PC-9 (cell line): ENCODE data around the gene PHF21A. TPM values are rescaled to one million over a fixed set of nuclear protein-coding genes. Genes with fewer than 3 reads are reported as not detected.

ENCODE experiments used
- BruUV-seq: library from RNA; stranded (reverse); fragments of 400-500 nt; replicated peaks from 2 replicates; lab custom pipeline; 2021; lab: Mats Ljungman, UMichigan
- CTCF ChIA-PET: fragments of 300-600 bp; sonication (Branson Sonifier 250); formaldehyde crosslinking; loops from one replicate; lab custom pipeline; 2022; ENCODE audit warnings: antibody characterized with exemption; lab: Charles Lee
- POLR2A ChIA-PET: fragments of 300-600 bp; sonication (Branson Sonifier 250); formaldehyde crosslinking; loops from one replicate; lab custom pipeline; 2022; ENCODE audit warnings: antibody characterized with exemption; ENCODE audit not compliant: unreplicated experiment; lab: Charles Lee
- DNase-seq, 2 experiments: peaks; one replicate each; pipeline versions ENCODE4 v3.0.0 to v3.0.0-alpha.2; 2015 to 2022; ENCODE audit warnings: mixed read lengths in 1 of 2
- H2AFZ ChIP-seq: fragments of 200-600 bp; sonication (generic); 2 replicates; pipeline ENCODE4 v1.8.1; 2017; ENCODE audit warnings: antibody characterized with exemption
- H3F3A ChIP-seq: fragments of 200-600 bp; sonication (generic); 2 replicates; pipeline ENCODE4 v1.8.1; 2017; ENCODE audit warnings: antibody characterized with exemption, mild to moderate bottlenecking, low read depth; ENCODE audit not compliant: insufficient read depth
- H3K27ac ChIP-seq: fragments of 200-600 bp; sonication (generic); 2 replicates; pipeline ENCODE4 v1.6.1; 2016; ENCODE audit warnings: mixed run types
- H3K27me3 ChIP-seq: fragments of 200-600 bp; sonication (generic); 2 replicates; pipeline ENCODE4 v1.6.1; 2016; ENCODE audit warnings: low read depth, mixed run types; ENCODE audit not compliant: insufficient read depth
- H3K36me3 ChIP-seq: fragments of 200-600 bp; sonication (generic); 2 replicates; pipeline ENCODE4 v1.6.1; 2016; ENCODE audit warnings: low read depth, mixed run types
- H3K4me1 ChIP-seq: fragments of 200-600 bp; sonication (generic); replicated peaks from 2 replicates; pipeline ENCODE4 v1.6.1; 2016; ENCODE audit warnings: mixed run types; ENCODE audit not compliant: insufficient read depth
- H3K4me2 ChIP-seq: fragments of 200-600 bp; sonication (generic); 2 replicates; pipeline ENCODE4 v1.6.1; 2017; ENCODE audit warnings: mixed run types
- H3K4me3 ChIP-seq: fragments of 200-600 bp; sonication (generic); 2 replicates; pipeline ENCODE4 v1.6.1; 2016; ENCODE audit warnings: mixed run types
- H3K79me2 ChIP-seq: fragments of 200-600 bp; sonication (generic); 2 replicates; pipeline ENCODE4 v1.6.1; 2017; ENCODE audit warnings: low read depth, mixed run types
- H3K9me2 ChIP-seq: fragments of 200-600 bp; sonication (generic); 2 replicates; pipeline ENCODE4 v1.8.1; 2017; ENCODE audit warnings: mild to moderate bottlenecking; ENCODE audit not compliant: insufficient read depth
- H3K9me3 ChIP-seq: fragments of 200-600 bp; sonication (generic); 2 replicates; pipeline ENCODE4 v1.8.1; 2016; ENCODE audit warnings: low read depth; ENCODE audit not compliant: insufficient read depth
- H4K20me1 ChIP-seq: fragments of 200-600 bp; sonication (generic); 2 replicates; pipeline ENCODE4 v1.8.1; 2017; ENCODE audit not compliant: insufficient read depth
- CTCF ChIP-seq: fragments of 200-600 bp; sonication (generic); conservative IDR thresholded peaks from 2 replicates; pipeline ENCODE4 v1.6.1; 2017; ENCODE audit warnings: mixed run types, antibody characterized with exemption, mild to moderate bottlenecking, moderate library complexity
- EZH2 ChIP-seq: fragments of 200-600 bp; sonication (generic); IDR thresholded peaks from 2 replicates; pipeline ENCODE4 v1.8.0; 2017; ENCODE audit warnings: antibody characterized with exemption, low read depth
- intact Hi-C: fragments of 100-400 bp; cut with micrococcal nuclease; formaldehyde crosslinking; loops from one replicate; pipeline ENCODE4 v1.10.0; 2022; ENCODE audit not compliant: unreplicated experiment
- total RNA-seq: library from RNA; stranded (reverse); gene quantifications from 2 replicates; pipeline ENCODE4 v1.2.3, GENCODE V29; 2021

Gene PHF21A
- total RNA-seq, 1 experiment from 2014 or later: 54.3 TPM

DNA sequence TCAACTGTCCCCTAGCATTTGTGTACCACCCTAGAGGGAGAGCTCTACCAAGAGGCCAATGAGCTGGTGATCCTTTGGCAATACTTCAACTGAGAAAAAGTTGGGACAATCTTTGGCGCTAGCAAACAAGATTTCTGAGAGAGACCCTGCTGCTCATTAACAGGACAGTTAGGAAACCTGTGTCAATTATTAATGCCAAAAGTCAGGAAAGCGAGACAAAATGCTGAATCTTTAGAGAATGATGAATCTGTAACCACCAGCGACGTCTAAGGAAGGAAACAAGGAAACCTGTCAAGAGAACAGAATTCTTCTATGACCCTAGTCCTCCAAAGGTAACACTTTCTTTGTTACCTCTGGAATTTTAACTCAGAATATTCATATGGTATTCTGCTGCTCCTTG lies 178.9 kb downstream of the PHF21A start:
- Histone ChIP-seq H3K9me2 (no peaks in the 10 kb centered on the region), H3F3A (no peaks in the 10 kb centered on the region), H3K27me3 (no peaks in the 10 kb centered on the region), H3K36me3 (no peaks in the 10 kb centered on the region), H4K20me1 (no peaks in the 10 kb centered on the region; the same call in 1 of the 2 replicates), H3K9me3 (no peaks in the 10 kb centered on the region), H2AFZ (no peak overlapping the region), H3K79me2 (no peaks in the 10 kb centered on the region), H3K27ac (no peak overlapping the region), H3K4me1 (no peaks in the 10 kb centered on the region), H3K4me3 (no peak overlapping the region), H3K4me2 (no peak overlapping the region)
- ChIA-PET CTCF (no interaction called here), POLR2A (no interaction called here)
- BruUV-seq: no TSS peak
- intact Hi-C loops: no loop called here
- no peak for DNase-seq
- TF ChIP-seq CTCF (no peak), EZH2 (no peak)

DNA sequence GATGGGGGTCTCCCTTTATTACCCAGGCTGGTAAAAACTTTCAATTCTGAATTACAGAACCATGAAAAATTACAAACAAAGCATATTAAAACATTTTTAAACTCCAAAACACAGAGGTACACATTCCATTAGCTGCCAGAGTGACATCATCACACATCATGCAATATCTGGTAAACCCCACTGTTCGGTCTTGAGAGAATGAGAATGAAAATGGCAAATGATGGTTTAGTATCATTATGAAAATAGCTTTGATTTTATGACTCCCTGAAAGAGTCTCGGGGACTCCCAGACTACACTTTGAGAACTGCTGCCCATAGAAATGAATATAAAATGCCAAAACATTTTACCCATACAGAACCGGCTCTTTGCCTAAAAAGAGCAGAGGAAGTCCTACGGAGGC lies 180.0 kb downstream of the PHF21A start:
- H3K4me1 ChIP-seq: no peaks in the 10 kb centered on the region
- TF ChIP-seq EZH2 (no peak), CTCF (no peak)
- no peaks in the 10 kb centered on the region for H3K27me3 ChIP-seq
- ChIA-PET CTCF (interaction anchor here (0.6 kb wide), 1 partner anchor 20 kb away, joined by 4 read pairs; no protein-coding TSS in a partner anchor), POLR2A (no interaction called here)
- H3K4me3 ChIP-seq: no peak overlapping the region
- no peaks in the 10 kb centered on the region for H3K9me2 ChIP-seq
- no peak overlapping the region for H3K4me2 ChIP-seq
- H3F3A ChIP-seq: no peaks in the 10 kb centered on the region
- DNase-seq: no peak
- BruUV-seq: no TSS peak
- H4K20me1 ChIP-seq: no peaks in the 10 kb centered on the region; the same call in 1 of the 2 replicates
- H3K9me3 ChIP-seq: no peaks in the 10 kb centered on the region
- no peak overlapping the region for H2AFZ ChIP-seq
- H3K36me3 ChIP-seq: 0 out of 2 replicates have a peak, but pooled peaks cover 3% of the 10 kb centered on the region
- intact Hi-C loops: no loop called here
- no peaks in the 10 kb centered on the region for H3K79me2 ChIP-seq
- no peak overlapping the region for H3K27ac ChIP-seq

GRCh38 chr11:45939836-45940235 lies 181.4 kb downstream of the PHF21A start:
- Histone ChIP-seq H2AFZ (no peak overlapping the region), H3K9me3 (no peaks in the 10 kb centered on the region), H3K27ac (no peak overlapping the region), H3K79me2 (no peaks in the 10 kb centered on the region), H3K4me3 (no peak overlapping the region), H3K9me2 (no peaks in the 10 kb centered on the region), H3K36me3 (0 out of 2 replicates have a peak, but pooled peaks cover 3% of the 10 kb centered on the region), H3K4me2 (no peak overlapping the region), H3F3A (no peaks in the 10 kb centered on the region), H4K20me1 (no peaks in the 10 kb centered on the region; the same call in 1 of the 2 replicates), H3K4me1 (no peaks in the 10 kb centered on the region), H3K27me3 (no peaks in the 10 kb centered on the region)
- no peak for TF ChIP-seq CTCF
- TF ChIP-seq EZH2: no peak
- no peak for DNase-seq
- intact Hi-C loops: no loop called here
- ChIA-PET POLR2A (interaction anchor here (0.5 kb wide), 1 partner anchor 320 kb away, joined by 4 read pairs; no protein-coding TSS in a partner anchor), CTCF (no interaction called here)
- no TSS peak for BruUV-seq
